GM06990 (cell line): ENCODE measurements around the gene PATL1.

Experiments
- DNase-seq: peaks from one replicate; pipeline ENCODE4 v3.0.0-alpha.2; 2011; ENCODE audit not compliant: insufficient read length; ENCODE audit errors: extremely low read depth
- H3K27me3 ChIP-seq: replicated peaks from 2 replicates; pipeline ENCODE4 v1.6.0; 2011; ENCODE audit warnings: low read length; ENCODE audit not compliant: control insufficient read depth, insufficient read depth
- H3K36me3 ChIP-seq: 2 replicates; pipeline ENCODE4 v1.5.1; 2011; ENCODE audit warnings: low read length; ENCODE audit not compliant: control insufficient read depth, insufficient read depth
- H3K4me3 ChIP-seq: replicated peaks from 2 replicates; pipeline ENCODE4 v1.5.1; 2011; ENCODE audit warnings: low read depth, mild to moderate bottlenecking, control low read depth, low read length
- TF ChIP-seq, protein P1 (sequence below): IDR thresholded peaks from 2 replicates; pipeline ENCODE4 v1.5.1; 2011; ENCODE audit warnings: low read length, control low read depth, mild to moderate bottlenecking, inconsistent platforms; ENCODE audit not compliant: insufficient read depth, poor library complexity, severe bottlenecking

Gene PATL1

DNA sequence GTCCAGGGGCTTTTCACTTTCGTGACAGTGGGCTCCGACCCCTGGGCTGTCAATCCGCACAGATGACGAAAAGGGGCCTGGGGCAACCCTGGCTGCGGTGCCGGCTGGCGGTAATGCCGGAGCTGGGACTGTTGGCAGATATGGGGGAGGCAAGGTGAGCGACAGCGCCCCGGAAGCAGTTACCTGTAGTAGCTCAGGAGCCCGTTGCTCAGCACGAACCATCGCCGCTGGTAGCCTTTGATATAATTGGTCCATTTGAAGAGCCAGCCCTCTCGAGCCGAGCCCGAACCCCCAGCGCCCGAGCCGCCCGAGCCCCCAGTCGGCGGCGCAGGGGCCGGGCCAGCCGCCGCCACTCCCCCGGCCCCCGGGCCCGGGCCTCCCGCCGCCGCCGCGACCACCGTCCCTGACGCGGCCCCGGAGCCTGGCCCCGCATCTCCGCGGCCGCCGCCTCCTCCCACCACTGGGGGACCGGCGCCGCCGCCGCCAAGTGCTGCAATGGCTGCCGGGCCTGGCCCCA lies 53.7 kb downstream of the PATL1 start:
- DNase-seq, result peak; percentile 50
- no peaks in the 10 kb centered on the region for H3K27me3 ChIP-seq
- TF ChIP-seq, protein P1, sequence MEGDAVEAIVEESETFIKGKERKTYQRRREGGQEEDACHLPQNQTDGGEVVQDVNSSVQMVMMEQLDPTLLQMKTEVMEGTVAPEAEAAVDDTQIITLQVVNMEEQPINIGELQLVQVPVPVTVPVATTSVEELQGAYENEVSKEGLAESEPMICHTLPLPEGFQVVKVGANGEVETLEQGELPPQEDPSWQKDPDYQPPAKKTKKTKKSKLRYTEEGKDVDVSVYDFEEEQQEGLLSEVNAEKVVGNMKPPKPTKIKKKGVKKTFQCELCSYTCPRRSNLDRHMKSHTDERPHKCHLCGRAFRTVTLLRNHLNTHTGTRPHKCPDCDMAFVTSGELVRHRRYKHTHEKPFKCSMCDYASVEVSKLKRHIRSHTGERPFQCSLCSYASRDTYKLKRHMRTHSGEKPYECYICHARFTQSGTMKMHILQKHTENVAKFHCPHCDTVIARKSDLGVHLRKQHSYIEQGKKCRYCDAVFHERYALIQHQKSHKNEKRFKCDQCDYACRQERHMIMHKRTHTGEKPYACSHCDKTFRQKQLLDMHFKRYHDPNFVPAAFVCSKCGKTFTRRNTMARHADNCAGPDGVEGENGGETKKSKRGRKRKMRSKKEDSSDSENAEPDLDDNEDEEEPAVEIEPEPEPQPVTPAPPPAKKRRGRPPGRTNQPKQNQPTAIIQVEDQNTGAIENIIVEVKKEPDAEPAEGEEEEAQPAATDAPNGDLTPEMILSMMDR, result no peak

DNA sequence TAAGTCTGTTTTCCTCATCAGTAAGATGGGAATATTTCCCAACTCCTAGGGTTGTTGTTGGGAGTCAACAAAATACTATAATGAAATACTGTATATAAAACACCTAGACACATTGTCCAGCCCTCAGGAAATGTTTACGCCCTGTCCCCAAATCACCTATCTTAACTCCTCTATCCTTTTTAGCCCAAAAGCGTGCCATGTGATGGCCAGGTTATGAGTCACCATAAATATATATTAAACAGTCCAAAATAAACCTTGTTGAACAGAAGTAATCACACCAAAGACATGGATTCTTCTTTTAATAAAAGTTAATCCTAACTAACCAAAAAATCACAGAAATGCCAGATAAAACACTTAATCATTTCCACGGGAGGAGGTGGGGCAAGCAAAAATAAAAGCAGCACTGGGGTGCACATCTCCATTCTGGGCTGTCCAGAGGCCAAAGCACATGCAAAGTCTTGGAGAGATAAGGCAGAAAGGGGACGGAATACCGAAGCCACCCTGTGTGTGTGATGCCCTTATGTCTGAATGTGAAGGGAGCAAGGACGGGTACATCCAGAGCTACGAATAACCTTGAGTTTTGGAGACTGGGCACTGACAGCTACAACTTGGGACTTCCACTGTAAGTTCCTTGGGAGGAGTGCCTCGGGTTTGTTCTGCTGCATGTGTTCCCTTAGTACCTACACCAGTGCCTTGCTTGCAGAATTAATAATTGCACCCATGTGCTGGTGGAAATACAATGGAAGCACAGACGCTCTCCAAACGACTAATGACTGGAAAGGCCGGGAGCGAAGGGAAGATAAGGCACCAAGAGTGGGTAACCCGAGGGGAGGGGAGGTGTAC lies 54.3 kb downstream of the PATL1 start:
- no peak for DNase-seq
- Histone ChIP-seq H3K4me3 (peak overlapping the region; percentile 93), H3K27me3 (no peaks in the 10 kb centered on the region), H3K36me3 (peaks cover 2% of the 10 kb centered on the region; the same call in 1 of the 2 replicates)
- TF ChIP-seq, protein P1, result no peak

More for the DNA sequence above, 53.7 kb downstream of the PATL1 start:
- H3K4me3 ChIP-seq, result peak overlapping the region; percentile 93
- H3K36me3 ChIP-seq, result peaks cover 2% of the 10 kb centered on the region; the same call in 1 of the 2 replicates

DNA sequence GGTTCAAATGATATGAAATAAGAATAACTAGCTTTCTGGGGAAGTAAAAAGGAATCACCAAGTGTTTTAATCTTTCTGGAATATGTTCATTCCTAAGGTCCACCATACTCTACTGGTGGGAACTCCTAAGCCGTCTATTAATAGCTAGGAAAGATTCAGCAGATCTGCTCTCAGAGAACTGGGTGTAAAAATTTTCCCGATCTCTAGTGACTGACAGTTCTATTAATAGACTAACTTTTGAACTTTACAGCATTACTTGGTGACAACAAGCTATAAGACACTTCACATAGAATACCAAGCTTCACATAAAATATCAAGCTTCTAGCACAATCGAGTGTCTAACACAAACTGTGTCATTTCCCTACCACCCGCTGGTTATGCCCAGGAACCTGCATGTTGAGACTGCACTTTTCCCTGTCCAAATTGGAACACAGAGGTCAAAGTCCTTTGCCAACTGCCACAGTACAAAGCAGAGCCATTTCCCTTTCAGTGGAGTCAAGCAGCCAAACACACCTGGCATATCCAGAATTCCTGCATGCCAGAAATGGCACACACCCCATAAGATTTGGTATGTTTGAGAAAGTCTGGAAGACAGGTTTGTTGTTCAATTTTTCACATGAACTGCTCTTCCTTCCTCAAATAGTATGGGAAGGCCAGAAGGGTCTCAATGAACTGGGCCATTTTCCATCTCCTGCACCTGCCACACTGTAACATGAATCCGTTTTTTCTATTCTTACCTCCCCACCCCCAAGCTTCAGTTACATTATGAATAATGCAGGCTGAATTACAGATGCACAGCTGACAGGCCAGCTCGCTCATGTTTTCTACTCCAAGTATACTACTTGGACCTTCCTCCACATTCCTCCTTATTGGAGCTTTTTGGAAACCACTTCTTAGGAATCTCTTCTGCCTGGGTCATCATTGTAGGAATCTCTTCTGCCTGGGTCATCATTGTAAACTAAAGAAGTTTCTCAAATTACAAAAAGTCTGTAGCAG lies 57.0 kb downstream of the PATL1 start:
- Histone ChIP-seq H3K4me3 (no peak overlapping the region), H3K27me3 (no peaks in the 10 kb centered on the region), H3K36me3 (peaks cover 8% of the 10 kb centered on the region)
- TF ChIP-seq, protein P1, result no peak
- no peak for DNase-seq

DNA sequence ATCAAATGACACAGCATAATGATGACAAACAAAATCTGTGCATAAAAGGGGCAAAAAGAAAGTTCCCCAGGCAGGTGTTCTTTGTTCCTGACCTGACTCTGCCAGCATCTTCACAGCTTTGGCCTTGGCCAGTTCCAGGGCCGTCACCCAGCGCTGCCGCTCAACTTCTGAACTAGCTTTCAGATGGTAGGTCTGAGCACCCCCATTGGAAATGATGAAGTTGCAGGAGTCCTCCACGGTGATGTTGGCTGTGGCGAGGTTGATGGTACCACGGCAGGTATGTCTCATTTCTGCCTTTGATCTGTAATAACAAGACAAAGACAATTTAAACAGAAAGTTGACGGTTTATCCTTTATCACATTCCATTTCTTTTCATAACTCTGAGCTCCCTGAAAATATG lies 58.5 kb downstream of the PATL1 start:
- Histone ChIP-seq H3K27me3 (no peaks in the 10 kb centered on the region), H3K4me3 (no peak overlapping the region), H3K36me3 (peaks cover 12% of the 10 kb centered on the region)
- TF ChIP-seq, protein P1, result no peak
- DNase-seq, result no peak

DNA sequence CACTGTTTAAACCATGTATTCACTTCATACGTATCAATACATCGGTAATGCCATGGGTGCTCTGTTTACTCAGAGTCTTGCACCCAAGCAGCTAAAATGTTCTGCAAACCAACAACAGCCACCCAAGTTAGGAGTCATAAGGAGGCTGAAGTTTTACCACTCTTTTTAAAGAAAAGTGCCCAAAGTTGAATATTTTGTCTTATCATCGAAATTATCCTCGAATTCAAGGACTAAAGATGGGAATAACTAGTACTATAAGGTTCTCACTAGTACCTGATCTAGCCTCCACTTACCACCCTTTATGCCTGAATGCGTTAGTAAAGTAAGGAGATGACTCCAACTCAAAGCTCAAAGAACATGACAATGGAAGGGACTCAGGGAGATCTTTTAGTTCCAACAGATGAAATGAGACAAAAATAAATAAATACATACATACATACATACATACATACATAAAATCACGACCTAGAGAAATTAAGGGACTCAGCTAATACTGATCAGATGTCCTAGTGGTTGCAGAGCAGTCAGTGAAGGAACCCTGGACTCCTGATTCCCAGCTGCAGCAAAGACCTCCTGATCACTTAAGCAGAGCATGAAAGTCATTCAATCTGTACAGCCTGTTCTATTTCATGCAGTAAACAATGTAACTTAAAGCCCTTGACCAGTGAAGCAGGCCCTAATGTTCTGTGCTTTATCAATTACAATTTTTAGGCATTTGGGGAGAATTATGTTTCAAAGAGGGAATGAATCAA lies 61.0 kb downstream of the PATL1 start:
- TF ChIP-seq, protein P1, result no peak
- H3K27me3 ChIP-seq, result no peaks in the 10 kb centered on the region
- peaks cover 17% of the 10 kb centered on the region for H3K36me3 ChIP-seq
- no peak for DNase-seq
- H3K4me3 ChIP-seq, result no peak overlapping the region
